Measurements from ENCODE around the gene OR6Q1. TPM values are rescaled to one million over a fixed set of nuclear protein-coding genes. Genes with fewer than 3 reads are reported as not detected.

The OR6Q1 gene
- total and polyA plus RNA-seq, 2 of the 13 experiments (the other 11 are each of a cell fraction or from before 2014, with no cell fraction given): not detected

GRCh38 chr11:58067685-58068084 is 36.9 kb downstream of the OR6Q1 start:
- CTCF ChIA-PET (ENCODE audit: low intra/inter-chr PET ratio, low total read pairs): no interaction called here
- Histone ChIP-seq H2AFZ (ENCODE audit: low read length) (no peak overlapping the region), H3K27me3 (ENCODE audit: control insufficient read depth in 1 of 2, insufficient read depth in 2 of 2, low read length in 2 of 2) (no peaks in the 10 kb centered on the region), H3K27ac (ENCODE audit: extremely low read length, insufficient read depth, low read length) (no peak overlapping the region), H3K4me3 (replicated peaks in 1 of 3; ENCODE audit: insufficient read depth in 1 of 3, low read depth in 2 of 3, low read length in 3 of 3) (no peak overlapping the region), H3K9me3 (ENCODE audit: low read length) (no peaks in the 10 kb centered on the region), H3K9ac (ENCODE audit: insufficient read depth, low read depth, low read length) (no peak overlapping the region), H3K4me1 (ENCODE audit: insufficient read depth, low read length) (peaks cover 43% of the 10 kb centered on the region), H4K20me1 (ENCODE audit: insufficient read depth, low read length) (no peaks in the 10 kb centered on the region), H3K4me2 (ENCODE audit: low read depth, low read length) (no peak overlapping the region), H3K79me2 (ENCODE audit: insufficient read depth, low read length) (no peaks in the 10 kb centered on the region), H3K36me3 (replicated peaks in 1 of 2; ENCODE audit: control insufficient read depth in 1 of 2, insufficient read depth in 2 of 2, low read length in 2 of 2) (no peaks in the 10 kb centered on the region)
- 77% methylated on average over 4 of the region's 5 CpGs for WGBS (ENCODE audit: low lambda C conversion rate)
- in situ Hi-C loops (cut with HindIII; ENCODE audit: extremely low pct_ligation_motif_present, low pct_unique_long_range_greater_than_20kb): no loop called here
- POLR2A ChIA-PET: no interaction called here
- DNase-seq (ENCODE audit: low spot score) (no peak), FAIRE-seq (no peak), ATAC-seq (no peak)
- TF ChIP-seq BORCS8-MEF2B (CRISPR knock-in tag; IDR thresholded peaks at IDR 0.05) (no peak), CCDC6 (CRISPR knock-in tag; IDR thresholded peaks at IDR 0.05) (no peak), ETV6 (CRISPR knock-in tag; conservative IDR thresholded peaks at IDR 0.05) (no peak), IRF1 (CRISPR knock-in tag; IDR thresholded peaks at IDR 0.05; ENCODE audit: low read depth) (no peak), PRPF4 (IDR thresholded peaks at IDR 0.05; ENCODE audit: low read depth, low read length, poor library complexity, severe bottlenecking) (no peak), ZSCAN25 (CRISPR knock-in tag; IDR thresholded peaks at IDR 0.05) (no peak), CENPT (CRISPR knock-in tag; IDR thresholded peaks at IDR 0.05; ENCODE audit: low read depth) (no peak)
- BruUV-seq (replicated peaks): no TSS peak
- intact Hi-C loops (cut with micrococcal nuclease; ENCODE audit: unreplicated experiment): loop anchor here (10.0 kb wide), 1 partner anchor 447 kb away; no protein-coding TSS in a partner anchor

- POLR2A ChIA-PET: no interaction called here
- Histone ChIP-seq H3K9ac (ENCODE audit: insufficient read depth, low read depth, low read length) (no peak overlapping the region), H3K4me2 (ENCODE audit: low read depth, low read length) (no peak overlapping the region), H3K4me1 (ENCODE audit: insufficient read depth, low read length) (peaks cover 39% of the 10 kb centered on the region), H3K36me3 (replicated peaks in 1 of 2; ENCODE audit: control insufficient read depth in 1 of 2, insufficient read depth in 2 of 2, low read length in 2 of 2) (no peaks in the 10 kb centered on the region), H3K4me3 (replicated peaks in 1 of 3; ENCODE audit: insufficient read depth in 1 of 3, low read depth in 2 of 3, low read length in 3 of 3) (no peak overlapping the region), H3K79me2 (ENCODE audit: insufficient read depth, low read length) (no peaks in the 10 kb centered on the region), H4K20me1 (ENCODE audit: insufficient read depth, low read length) (no peaks in the 10 kb centered on the region), H3K27ac (ENCODE audit: extremely low read length, insufficient read depth, low read length) (no peak overlapping the region), H3K27me3 (ENCODE audit: control insufficient read depth in 1 of 2, insufficient read depth in 2 of 2, low read length in 2 of 2) (no peaks in the 10 kb centered on the region), H3K9me3 (ENCODE audit: low read length) (no peaks in the 10 kb centered on the region), H2AFZ (ENCODE audit: low read length) (no peak overlapping the region)
- intact Hi-C loops (cut with micrococcal nuclease; ENCODE audit: unreplicated experiment) (loop anchor here (10.0 kb wide), 1 partner anchor 446 kb away; no protein-coding TSS in a partner anchor), in situ Hi-C loops (cut with HindIII; ENCODE audit: extremely low pct_ligation_motif_present, low pct_unique_long_range_greater_than_20kb) (no loop called here)
- FAIRE-seq: no peak
- 0 out of 3 replicates have a peak, but pooled peaks have one; percentile 20 for ATAC-seq
- WGBS (ENCODE audit: low lambda C conversion rate): 90% methylated on average over 5 of the region's 6 CpGs
- CTCF ChIA-PET (ENCODE audit: low intra/inter-chr PET ratio, low total read pairs): no interaction called here
- BruUV-seq (replicated peaks): no TSS peak
- DNase-seq (ENCODE audit: low spot score): no peak
- TF ChIP-seq CEBPZ (IDR thresholded peaks at IDR 0.05; ENCODE audit: low read length) (no peak), AFF4 (CRISPR knock-in tag; IDR thresholded peaks at IDR 0.05) (no peak), ZNF788 (CRISPR knock-in tag; IDR thresholded peaks at IDR 0.05; ENCODE audit: borderline replicate concordance) (no peak), NFRKB (IDR thresholded peaks at IDR 0.05) (no peak), ELF1 (CRISPR knock-in tag; IDR thresholded peaks at IDR 0.05) (no peak)
These were observed 37.9 kb downstream of the OR6Q1 start for GRCh38 chr11:58068655-58069054.
